ENCODE data around the gene ZNF750.

DNA sequence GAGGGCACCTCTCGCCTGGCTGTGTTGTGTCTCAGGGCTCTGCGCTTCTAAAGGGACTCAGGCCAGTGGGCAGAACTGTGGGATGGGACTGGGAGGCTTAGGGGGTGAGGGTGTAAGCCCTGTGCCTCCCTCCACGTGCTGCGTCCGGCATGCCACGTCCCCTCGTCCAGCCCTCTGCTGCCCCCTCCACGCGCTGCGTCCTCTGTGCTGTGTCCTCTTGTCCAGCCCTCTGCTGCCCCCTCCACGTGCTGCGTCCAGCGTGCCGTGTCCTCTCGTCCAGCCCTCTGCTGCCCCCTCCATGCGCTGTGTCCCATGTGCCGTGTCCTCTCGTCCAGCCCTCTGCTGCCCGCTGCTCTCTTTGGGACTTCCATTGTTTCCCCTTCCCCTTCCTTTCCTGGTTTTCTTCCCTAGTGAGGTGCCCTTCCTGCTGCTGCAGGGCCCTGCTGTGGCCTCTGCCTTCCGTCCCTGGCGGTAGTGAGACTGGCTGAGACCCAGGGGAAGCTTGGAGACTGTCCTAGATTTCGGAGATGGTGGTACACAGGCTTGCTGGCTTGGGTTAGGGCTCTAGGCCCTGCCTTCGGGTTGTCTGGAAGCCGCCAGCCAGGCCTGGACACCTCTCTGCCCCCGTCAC, 6.4 kb upstream of the ZNF750 start:
- TF ChIP-seq, protein P1, sequence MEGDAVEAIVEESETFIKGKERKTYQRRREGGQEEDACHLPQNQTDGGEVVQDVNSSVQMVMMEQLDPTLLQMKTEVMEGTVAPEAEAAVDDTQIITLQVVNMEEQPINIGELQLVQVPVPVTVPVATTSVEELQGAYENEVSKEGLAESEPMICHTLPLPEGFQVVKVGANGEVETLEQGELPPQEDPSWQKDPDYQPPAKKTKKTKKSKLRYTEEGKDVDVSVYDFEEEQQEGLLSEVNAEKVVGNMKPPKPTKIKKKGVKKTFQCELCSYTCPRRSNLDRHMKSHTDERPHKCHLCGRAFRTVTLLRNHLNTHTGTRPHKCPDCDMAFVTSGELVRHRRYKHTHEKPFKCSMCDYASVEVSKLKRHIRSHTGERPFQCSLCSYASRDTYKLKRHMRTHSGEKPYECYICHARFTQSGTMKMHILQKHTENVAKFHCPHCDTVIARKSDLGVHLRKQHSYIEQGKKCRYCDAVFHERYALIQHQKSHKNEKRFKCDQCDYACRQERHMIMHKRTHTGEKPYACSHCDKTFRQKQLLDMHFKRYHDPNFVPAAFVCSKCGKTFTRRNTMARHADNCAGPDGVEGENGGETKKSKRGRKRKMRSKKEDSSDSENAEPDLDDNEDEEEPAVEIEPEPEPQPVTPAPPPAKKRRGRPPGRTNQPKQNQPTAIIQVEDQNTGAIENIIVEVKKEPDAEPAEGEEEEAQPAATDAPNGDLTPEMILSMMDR (conservative IDR thresholded peaks at IDR 0.05; ENCODE audit: low read depth, low read length): no peak
- no peak for TF ChIP-seq EZH2 (IDR thresholded peaks at IDR 0.05; ENCODE audit: borderline replicate concordance, low read depth, low read length, poor library complexity, severe bottlenecking)
